ENCODE results near the gene ALDH7A1. TPM values are rescaled to one million over a fixed set of nuclear protein-coding genes. Genes with fewer than 3 reads are reported as not detected.

ALDH7A1 gene
- total RNA-seq, 1 experiment from 2014 or later: 148 TPM

DNA sequence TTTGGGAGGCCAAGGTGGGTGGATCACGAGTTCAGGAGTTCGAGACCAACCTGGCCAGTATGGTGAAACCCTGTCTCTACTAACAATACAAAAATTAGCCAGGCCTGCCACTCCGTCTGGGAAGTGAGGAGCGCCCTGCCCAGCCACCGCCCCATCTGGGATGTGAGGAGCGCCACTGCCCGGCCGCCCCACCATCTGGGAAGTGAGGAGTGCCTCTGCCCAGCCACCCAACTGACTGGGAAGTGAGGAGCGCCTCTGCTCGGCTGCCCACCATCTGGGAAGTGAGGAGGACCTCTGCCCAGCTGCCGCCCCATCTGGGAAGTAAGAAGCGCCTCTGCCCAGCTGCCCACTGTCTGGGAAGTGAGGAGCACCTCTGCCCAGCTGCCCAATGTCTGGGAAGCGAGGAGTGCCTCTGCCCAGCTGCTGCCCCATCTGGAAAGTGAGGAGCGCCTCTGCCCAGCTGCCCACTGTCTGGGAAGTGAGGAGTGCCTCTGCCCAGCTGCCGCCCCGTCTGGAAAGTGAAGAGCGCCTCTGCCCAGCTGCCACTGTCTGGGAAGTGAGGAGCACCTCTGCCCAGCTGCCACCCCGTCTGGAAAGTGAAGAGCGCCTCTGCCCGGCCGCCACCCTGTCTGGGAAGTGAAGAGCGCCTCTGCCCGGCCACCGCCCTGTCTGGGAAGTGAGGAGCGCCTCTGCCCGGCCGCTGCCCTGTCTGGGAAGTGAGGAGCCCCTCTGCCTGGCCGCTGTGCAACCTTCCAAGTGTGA is 5.3 kb downstream of the ALDH7A1 start:
- WGBS (ENCODE audit: extremely low coverage, insufficient read length, low lambda C conversion rate): no CpG with 5 or more reads among the region's 28 CpGs

More for the DNA sequence above, 5.3 kb downstream of the ALDH7A1 start:
- Histone ChIP-seq H3K56ac (ENCODE audit: insufficient read length, low read depth, low read length) (no peak overlapping the region), H3K9ac (ENCODE audit: extremely low read depth, insufficient read length, low read length) (no peak overlapping the region), H2BK15ac (ENCODE audit: low read depth, low read length) (no peak overlapping the region), H2BK20ac (ENCODE audit: low read depth, low read length, poor library complexity, severe bottlenecking) (no peak overlapping the region), H3K27ac (ENCODE audit: insufficient read length, low read depth, low read length) (no peak overlapping the region), H4K5ac (ENCODE audit: insufficient read length, low read depth, low read length) (no peak overlapping the region), H2BK5ac (ENCODE audit: insufficient read length, low read length) (no peak overlapping the region), H4K91ac (ENCODE audit: insufficient read length, low read depth, low read length) (no peak overlapping the region), H3K79me2 (ENCODE audit: insufficient read depth, low read length) (peaks cover 6% of the 10 kb centered on the region; the same call in 1 of the 2 replicates), H3K23ac (ENCODE audit: insufficient read length, low read depth, low read length) (no peak overlapping the region), H3K14ac (ENCODE audit: insufficient read depth, low read length) (no peak overlapping the region), H3K9me3 (ENCODE audit: control insufficient read depth, low read depth, low read length) (no peaks in the 10 kb centered on the region), H2BK120ac (ENCODE audit: low read depth, low read length, poor library complexity, severe bottlenecking) (no peak overlapping the region), H3T11ph (ENCODE audit: low read length) (no peak overlapping the region), H3K18ac (ENCODE audit: insufficient read length, low read depth, low read length) (no peak overlapping the region), H2BK12ac (ENCODE audit: insufficient read length, low read depth, low read length) (no peak overlapping the region), H3K79me1 (ENCODE audit: insufficient read depth, low read depth, low read length, poor library complexity, severe bottlenecking) (no peaks in the 10 kb centered on the region), H2AK5ac (ENCODE audit: insufficient read length, low read length) (no peak overlapping the region), H4K8ac (replicated peaks; ENCODE audit: insufficient read length, low read depth, low read length) (no peak overlapping the region), H3K4me1 (ENCODE audit: insufficient read depth, low read length) (peaks cover 2% of the 10 kb centered on the region; the same call in 1 of the 2 replicates), H3K4me2 (ENCODE audit: insufficient read depth, insufficient read length, low read length) (no peak overlapping the region), H2AFZ (ENCODE audit: low read length) (no peak overlapping the region), H3K4ac (ENCODE audit: low read depth, low read length) (no peak overlapping the region), H3K23me2 (ENCODE audit: insufficient read length, low read depth, low read length, poor library complexity, severe bottlenecking) (peaks cover 8% of the 10 kb centered on the region), H3K27me3 (ENCODE audit: insufficient read depth, low read length) (no peaks in the 10 kb centered on the region), H4K20me1 (ENCODE audit: control insufficient read depth, insufficient read depth, insufficient read length) (no peaks in the 10 kb centered on the region)
- Mint-ChIP-seq H3K36me3 (ENCODE audit: insufficient read depth in 1 of 3, low read depth in 3 of 3) (peaks cover 46 to 72% (median 68%) of the 10 kb centered on the region in 3 experiments), H3K4me3 (no peak overlapping the region), H3K4me1 (peaks cover 25 to 27% of the 10 kb centered on the region in 2 experiments), H3K9me3 (peaks cover 0 to 8% of the 10 kb centered on the region in 2 experiments; a peak in 1 of 5 replicates), H3K27ac (no peak overlapping the region), H3K27me3 (ENCODE audit: low read depth) (no peaks in the 10 kb centered on the region)
- DNase-seq: no peak
- TF ChIP-seq, protein P1, sequence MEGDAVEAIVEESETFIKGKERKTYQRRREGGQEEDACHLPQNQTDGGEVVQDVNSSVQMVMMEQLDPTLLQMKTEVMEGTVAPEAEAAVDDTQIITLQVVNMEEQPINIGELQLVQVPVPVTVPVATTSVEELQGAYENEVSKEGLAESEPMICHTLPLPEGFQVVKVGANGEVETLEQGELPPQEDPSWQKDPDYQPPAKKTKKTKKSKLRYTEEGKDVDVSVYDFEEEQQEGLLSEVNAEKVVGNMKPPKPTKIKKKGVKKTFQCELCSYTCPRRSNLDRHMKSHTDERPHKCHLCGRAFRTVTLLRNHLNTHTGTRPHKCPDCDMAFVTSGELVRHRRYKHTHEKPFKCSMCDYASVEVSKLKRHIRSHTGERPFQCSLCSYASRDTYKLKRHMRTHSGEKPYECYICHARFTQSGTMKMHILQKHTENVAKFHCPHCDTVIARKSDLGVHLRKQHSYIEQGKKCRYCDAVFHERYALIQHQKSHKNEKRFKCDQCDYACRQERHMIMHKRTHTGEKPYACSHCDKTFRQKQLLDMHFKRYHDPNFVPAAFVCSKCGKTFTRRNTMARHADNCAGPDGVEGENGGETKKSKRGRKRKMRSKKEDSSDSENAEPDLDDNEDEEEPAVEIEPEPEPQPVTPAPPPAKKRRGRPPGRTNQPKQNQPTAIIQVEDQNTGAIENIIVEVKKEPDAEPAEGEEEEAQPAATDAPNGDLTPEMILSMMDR (conservative IDR thresholded peaks at IDR 0.05): no peak
